Hepatocyte (in vitro differentiated cells): Measurements from ENCODE around the gene MTG1. TPM values are rescaled to one million over a fixed set of nuclear protein-coding genes. Genes with fewer than 3 reads are reported as not detected.

ENCODE experiments used
- DNase-seq: peaks from one replicate; pipeline ENCODE4 v3.0.0-alpha.2; 2016; ENCODE audit warnings: low spot score
- H2AFZ ChIP-seq: fragments of 200-600 bp; sonication (generic); 2 replicates; pipeline ENCODE4 v1.6.0; 2016; ENCODE audit warnings: antibody characterized with exemption, mild to moderate bottlenecking
- H3K27ac ChIP-seq: fragments of 200-600 bp; sonication (generic); 2 replicates; pipeline ENCODE4 v1.5.1; 2016; ENCODE audit warnings: mild to moderate bottlenecking
- H3K27me3 ChIP-seq: fragments of 200-600 bp; sonication (generic); 2 replicates; pipeline ENCODE4 v1.6.1; 2016
- H3K36me3 ChIP-seq: fragments of 200-600 bp; sonication (generic); replicated peaks from 2 replicates; pipeline ENCODE4 v1.5.1; 2016; ENCODE audit warnings: low read depth; ENCODE audit not compliant: insufficient read depth
- H3K4me1 ChIP-seq: fragments of 200-600 bp; sonication (generic); 2 replicates; pipeline ENCODE4 v1.5.1; 2016; ENCODE audit warnings: mild to moderate bottlenecking, moderate library complexity; ENCODE audit not compliant: insufficient read depth
- H3K4me2 ChIP-seq: fragments of 200-600 bp; sonication (generic); 2 replicates; pipeline ENCODE4 v1.6.0; 2016
- H3K4me3 ChIP-seq: fragments of 200-600 bp; sonication (generic); 2 replicates; pipeline ENCODE4 v1.5.1; 2016; ENCODE audit warnings: mild to moderate bottlenecking
- H3K79me2 ChIP-seq: fragments of 200-600 bp; sonication (generic); 2 replicates; pipeline ENCODE4 v1.6.0; 2017; ENCODE audit warnings: mild to moderate bottlenecking
- H3K9me2 ChIP-seq: fragments of 200-600 bp; sonication (generic); replicated peaks from 2 replicates; pipeline ENCODE4 v1.6.0; 2017; ENCODE audit warnings: mild to moderate bottlenecking; ENCODE audit not compliant: insufficient read depth
- H3K9me3 ChIP-seq: fragments of 200-600 bp; sonication (generic); 2 replicates; pipeline ENCODE4 v1.5.1; 2016; ENCODE audit warnings: low read depth, mild to moderate bottlenecking
- H4K20me1 ChIP-seq: fragments of 200-600 bp; sonication (generic); 2 replicates; pipeline ENCODE4 v1.6.0; 2016; ENCODE audit warnings: mild to moderate bottlenecking; ENCODE audit not compliant: insufficient read depth, poor library complexity, severe bottlenecking
- EZH2 ChIP-seq: fragments of 200-600 bp; sonication (generic); IDR thresholded peaks from 2 replicates; pipeline ENCODE4 v1.6.1; 2016; ENCODE audit warnings: antibody characterized with exemption, mild to moderate bottlenecking, borderline replicate concordance
- EZH2phosphoT487 ChIP-seq: fragments of 200-600 bp; sonication (generic); IDR thresholded peaks from one replicate; pipeline ENCODE4 v1.6.1; 2018; ENCODE audit warnings: antibody characterized with exemption, mild to moderate bottlenecking, low read depth, moderate library complexity; ENCODE audit not compliant: unreplicated experiment, severe bottlenecking
- WGBS: methylation state at CpG from one replicate; pipeline ENCODE4 v1.1.6; 2016; ENCODE audit warnings: low lambda C conversion rate; ENCODE audit errors: missing lambda C conversion rate; 5-methylcytosine and 5-hydroxymethylcytosine counted together
- polyA plus RNA-seq: library from polyadenylated mRNA; unstranded; fragments of >200 nt; fragmentation: Nextera tagmentation; extraction: Ambion mirVana; gene quantifications from 2 replicates; pipeline ENCODE4 v1.2.1, GENCODE V29; 2016
- total RNA-seq: library from RNA; depleted of rRNA; stranded (reverse); fragments of >200 nt; gene quantifications from 2 replicates; pipeline ENCODE4 v1.2.3, GENCODE V29; 2014
- TF ChIP-seq, protein P1 (sequence below): fragments of 200-600 bp; sonication (generic); IDR thresholded peaks from 2 replicates; pipeline ENCODE4 v1.5.1; 2016; ENCODE audit warnings: antibody characterized with exemption, mild to moderate bottlenecking; ENCODE audit not compliant: poor library complexity

MTG1 gene
- total and polyA plus RNA-seq, 2 experiments from 2014 or later, result 53.2 to 154 TPM

DNA sequence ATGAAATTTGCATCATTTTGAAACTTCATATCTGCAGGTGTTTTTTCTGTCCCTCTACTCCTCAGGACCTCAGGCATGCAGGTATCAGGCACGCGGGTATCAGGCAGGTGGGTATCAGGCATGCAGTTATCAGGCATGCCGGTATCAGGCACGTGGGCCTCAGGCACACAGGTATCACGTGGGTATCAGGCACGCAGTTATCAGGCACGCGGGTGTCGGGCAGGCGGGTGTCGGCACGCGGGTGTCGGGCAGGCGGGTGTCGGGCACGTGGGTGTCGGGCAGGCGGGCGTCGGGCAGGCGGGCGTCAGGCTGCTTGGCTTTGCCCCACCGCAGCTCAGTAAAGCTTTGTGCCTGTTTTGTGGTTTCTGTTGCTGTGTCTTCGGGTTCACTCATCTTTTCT lies 21.8 kb downstream of the MTG1 start:
- H3K36me3 ChIP-seq, result peaks cover 28% of the 10 kb centered on the region
- WGBS, result 95% methylated on average over 25 of the region's 25 CpGs

DNA sequence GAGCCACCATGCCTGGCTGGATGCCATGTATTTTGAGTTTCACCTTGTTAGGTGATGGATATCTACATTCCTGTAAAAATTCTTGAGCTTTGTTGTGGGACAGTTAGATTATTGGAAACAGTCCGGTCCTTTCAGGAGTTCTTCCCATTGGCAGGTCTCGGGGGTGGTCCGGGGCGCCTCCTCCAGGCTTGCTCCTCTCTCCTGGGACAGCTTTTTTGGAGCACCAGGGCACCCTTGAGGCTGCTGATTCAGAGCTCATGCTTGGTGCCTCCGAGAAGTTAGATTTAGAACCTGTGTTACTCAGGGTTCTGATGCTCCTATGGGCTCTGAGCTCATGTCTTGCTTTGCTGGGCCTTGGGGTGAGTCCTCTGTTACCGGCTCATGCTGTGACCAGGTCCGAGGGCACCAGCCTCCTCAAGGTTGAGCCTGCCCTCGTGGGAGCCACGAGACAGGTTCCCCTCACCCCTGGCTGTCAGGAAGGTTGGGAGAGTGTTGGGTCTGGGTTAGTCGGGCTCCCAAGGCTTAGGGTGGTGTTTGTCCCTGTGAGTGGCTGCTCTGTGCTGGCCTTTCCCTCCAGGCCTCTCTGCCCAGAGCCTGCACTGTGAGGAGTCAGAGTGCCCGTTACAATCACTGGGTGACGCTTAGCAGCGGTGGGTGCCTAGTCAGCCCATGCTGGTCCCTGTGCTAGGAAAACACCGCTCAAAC lies 24.5 kb downstream of the MTG1 start:
- Histone ChIP-seq H4K20me1 (peaks cover 6% of the 10 kb centered on the region), H2AFZ (no peak overlapping the region), H3K27me3 (no peaks in the 10 kb centered on the region), H3K9me3 (no peaks in the 10 kb centered on the region), H3K4me1 (no peaks in the 10 kb centered on the region), H3K9me2 (no peaks in the 10 kb centered on the region), H3K4me3 (no peak overlapping the region), H3K79me2 (no peaks in the 10 kb centered on the region), H3K36me3 (peaks cover 3% of the 10 kb centered on the region), H3K4me2 (no peak overlapping the region), H3K27ac (no peak overlapping the region)
- WGBS, result 97% methylated on average over 14 of the region's 14 CpGs
- DNase-seq, result no peak
- TF ChIP-seq EZH2phosphoT487, result no peak
- TF ChIP-seq EZH2, result no peak
- TF ChIP-seq, protein P1, sequence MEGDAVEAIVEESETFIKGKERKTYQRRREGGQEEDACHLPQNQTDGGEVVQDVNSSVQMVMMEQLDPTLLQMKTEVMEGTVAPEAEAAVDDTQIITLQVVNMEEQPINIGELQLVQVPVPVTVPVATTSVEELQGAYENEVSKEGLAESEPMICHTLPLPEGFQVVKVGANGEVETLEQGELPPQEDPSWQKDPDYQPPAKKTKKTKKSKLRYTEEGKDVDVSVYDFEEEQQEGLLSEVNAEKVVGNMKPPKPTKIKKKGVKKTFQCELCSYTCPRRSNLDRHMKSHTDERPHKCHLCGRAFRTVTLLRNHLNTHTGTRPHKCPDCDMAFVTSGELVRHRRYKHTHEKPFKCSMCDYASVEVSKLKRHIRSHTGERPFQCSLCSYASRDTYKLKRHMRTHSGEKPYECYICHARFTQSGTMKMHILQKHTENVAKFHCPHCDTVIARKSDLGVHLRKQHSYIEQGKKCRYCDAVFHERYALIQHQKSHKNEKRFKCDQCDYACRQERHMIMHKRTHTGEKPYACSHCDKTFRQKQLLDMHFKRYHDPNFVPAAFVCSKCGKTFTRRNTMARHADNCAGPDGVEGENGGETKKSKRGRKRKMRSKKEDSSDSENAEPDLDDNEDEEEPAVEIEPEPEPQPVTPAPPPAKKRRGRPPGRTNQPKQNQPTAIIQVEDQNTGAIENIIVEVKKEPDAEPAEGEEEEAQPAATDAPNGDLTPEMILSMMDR, result no peak

More for the DNA sequence above, 21.8 kb downstream of the MTG1 start:
- TF ChIP-seq, protein P1, result no peak
- TF ChIP-seq EZH2phosphoT487 (no peak), EZH2 (no peak)
- H3K9me2 ChIP-seq, result no peaks in the 10 kb centered on the region
- no peaks in the 10 kb centered on the region for H4K20me1 ChIP-seq
- H3K27me3 ChIP-seq, result no peaks in the 10 kb centered on the region
- H3K27ac ChIP-seq, result no peak overlapping the region
- H3K79me2 ChIP-seq, result peaks cover 21% of the 10 kb centered on the region
- peaks cover 20% of the 10 kb centered on the region for H3K9me3 ChIP-seq
- no peaks in the 10 kb centered on the region for H3K4me1 ChIP-seq
- DNase-seq, result no peak
- H3K4me2 ChIP-seq, result no peak overlapping the region
- no peak overlapping the region for H3K4me3 ChIP-seq
- no peak overlapping the region for H2AFZ ChIP-seq

DNA sequence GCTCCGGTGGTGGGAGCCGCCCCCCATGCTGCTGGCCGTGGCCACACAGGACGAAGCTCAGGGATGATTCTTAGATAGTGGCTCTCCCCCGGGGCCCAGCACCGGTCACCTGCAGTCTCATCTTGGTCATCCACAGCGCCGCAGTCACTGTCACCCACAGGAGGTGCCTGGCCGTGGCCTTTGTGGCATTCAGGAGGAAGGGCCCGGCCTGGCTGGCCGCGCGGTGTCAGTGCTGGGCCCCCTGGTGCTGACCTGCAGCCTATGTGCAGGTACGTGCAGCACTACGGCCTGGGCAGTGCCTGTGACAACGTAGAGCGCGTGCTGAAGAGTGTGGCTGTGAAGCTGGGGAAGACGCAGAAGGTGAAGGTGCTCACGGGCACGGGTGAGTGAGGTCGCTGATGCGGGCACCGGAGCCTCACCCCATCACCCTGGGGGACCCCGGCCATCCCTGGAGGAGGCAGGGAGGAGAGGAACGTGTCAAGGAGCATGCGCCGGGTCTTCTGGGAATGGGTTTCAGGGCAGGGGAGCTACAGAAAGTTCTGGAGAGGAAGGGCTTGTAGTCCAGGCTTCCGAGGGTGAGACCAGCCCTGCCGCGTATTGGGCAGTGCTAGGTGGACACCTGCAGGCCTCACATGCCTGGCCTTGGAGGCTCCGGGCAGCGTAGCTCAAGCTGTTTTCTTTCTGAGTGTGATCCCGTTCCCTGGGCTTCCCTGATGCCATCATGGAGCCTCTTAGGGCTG lies 25.4 kb downstream of the MTG1 start:
- DNase-seq, result no peak
- H2AFZ ChIP-seq, result no peak overlapping the region
- 94% methylated on average over 34 of the region's 34 CpGs for WGBS
- H4K20me1 ChIP-seq, result peaks cover 6% of the 10 kb centered on the region
- no peaks in the 10 kb centered on the region for H3K79me2 ChIP-seq
- no peak overlapping the region for H3K4me3 ChIP-seq
- H3K27me3 ChIP-seq, result no peaks in the 10 kb centered on the region
- peaks cover 3% of the 10 kb centered on the region for H3K36me3 ChIP-seq
- H3K9me3 ChIP-seq, result no peaks in the 10 kb centered on the region
- no peaks in the 10 kb centered on the region for H3K9me2 ChIP-seq
- no peaks in the 10 kb centered on the region for H3K4me1 ChIP-seq
- H3K27ac ChIP-seq, result no peak overlapping the region
- TF ChIP-seq EZH2 (no peak), EZH2phosphoT487 (no peak)
- TF ChIP-seq, protein P1, result no peak
- no peak overlapping the region for H3K4me2 ChIP-seq
